ENCODE measurements around the gene LCP2.
"Not testable (repeated sequence)": the region's sequence is repeated elsewhere in the genome, so short reads cannot be mapped to it uniquely, and the experiment has no call there.

The LCP2 gene

DNA sequence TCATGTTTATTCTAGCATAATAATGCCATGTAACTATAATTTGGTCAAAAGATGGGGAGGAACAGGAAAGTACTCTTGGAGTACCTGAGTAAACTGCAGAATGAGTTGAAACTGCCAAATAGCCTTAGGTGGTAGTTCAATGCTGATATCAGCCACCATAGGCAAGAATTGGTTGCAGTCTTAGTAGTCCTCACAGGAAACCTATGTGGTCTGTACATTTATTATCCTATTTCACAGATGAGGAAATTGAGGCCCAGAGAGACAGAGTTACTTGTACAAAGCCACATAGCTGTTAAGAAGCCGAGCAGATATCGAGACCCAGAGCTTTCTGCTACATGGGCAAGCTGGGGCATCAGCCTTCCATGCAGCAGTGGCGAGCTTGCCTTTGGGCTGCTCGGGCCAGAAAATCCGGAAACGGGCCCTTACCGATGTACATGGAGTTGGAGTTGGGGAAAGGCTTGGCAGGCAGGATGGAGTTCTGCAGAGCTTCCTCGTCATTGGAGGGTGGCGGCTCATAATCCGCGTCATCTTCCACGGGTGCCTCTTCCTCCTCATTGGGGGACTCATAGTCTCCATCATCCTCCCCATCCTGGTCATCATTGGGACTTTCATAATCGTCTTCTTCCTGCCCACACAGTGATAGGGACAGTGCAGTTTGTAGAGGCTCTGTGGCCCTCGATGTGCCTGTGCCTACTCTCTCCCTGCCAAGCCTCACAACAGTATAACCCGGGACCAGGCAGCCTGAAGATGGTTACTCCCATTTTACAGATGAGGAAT lies 27.1 kb downstream of the LCP2 start:
- DNase-seq = no peak

- no peak for DNase-seq
These were observed 28.0 kb downstream of the LCP2 start for GRCh38 chr5:170269579-170269978.

DNA sequence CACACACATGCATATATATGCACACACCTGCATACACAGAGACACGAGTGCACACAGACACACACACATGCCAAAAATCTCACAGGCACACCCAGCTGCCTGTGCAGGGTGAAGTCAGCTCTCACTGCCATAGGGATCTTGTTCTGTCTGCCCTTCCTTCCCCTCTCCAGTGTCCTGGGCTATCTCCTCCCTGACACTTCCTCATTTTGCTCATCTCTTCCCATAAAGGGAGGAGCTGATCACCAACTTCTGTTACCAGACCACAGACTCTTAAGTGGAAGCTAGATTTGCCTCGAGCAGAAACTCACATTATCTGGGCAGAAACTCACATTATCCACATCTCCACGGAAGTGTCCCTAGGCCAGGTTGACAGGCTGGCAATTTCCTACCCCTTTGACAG lies 28.7 kb downstream of the LCP2 start:
- no peak for DNase-seq

- DNase-seq = no peak
These were observed 29.4 kb downstream of the LCP2 start for GRCh38 chr5:170268153-170268689.

DNA sequence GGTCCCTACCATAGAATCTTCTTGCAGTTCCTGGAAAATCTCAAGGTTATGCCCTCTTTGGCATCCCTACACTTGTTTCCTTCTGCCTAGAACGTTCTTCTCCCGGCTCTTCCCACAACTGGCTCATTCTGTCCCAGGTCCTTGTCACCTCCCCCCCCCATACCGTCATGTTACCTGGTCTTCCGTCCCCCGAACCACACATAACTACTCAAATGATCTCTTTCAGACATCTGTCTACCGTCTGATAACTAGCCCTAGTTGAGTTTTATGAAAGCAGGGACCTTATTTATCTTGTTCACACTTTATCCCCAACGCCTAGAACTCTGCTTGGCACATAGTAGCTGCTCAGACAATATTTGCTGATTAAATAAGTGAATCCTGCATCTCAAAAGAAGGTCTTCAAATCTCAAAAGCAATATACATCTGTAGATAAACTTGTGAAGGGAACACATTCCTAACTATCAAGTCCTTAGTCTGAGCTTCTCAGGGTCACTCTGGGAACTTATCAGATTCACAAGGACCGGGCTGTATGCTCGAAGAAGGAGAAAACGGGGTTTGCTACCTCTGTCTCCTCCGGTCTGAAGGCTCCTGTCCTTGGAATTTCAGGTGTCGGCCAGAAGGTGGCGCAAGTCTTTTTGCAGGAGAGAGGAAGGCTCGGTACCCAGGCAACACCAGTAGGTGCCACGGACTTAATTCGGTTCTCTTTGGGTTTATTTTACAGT lies 30.0 kb downstream of the LCP2 start:
- DNase-seq = peak; percentile 79

DNA sequence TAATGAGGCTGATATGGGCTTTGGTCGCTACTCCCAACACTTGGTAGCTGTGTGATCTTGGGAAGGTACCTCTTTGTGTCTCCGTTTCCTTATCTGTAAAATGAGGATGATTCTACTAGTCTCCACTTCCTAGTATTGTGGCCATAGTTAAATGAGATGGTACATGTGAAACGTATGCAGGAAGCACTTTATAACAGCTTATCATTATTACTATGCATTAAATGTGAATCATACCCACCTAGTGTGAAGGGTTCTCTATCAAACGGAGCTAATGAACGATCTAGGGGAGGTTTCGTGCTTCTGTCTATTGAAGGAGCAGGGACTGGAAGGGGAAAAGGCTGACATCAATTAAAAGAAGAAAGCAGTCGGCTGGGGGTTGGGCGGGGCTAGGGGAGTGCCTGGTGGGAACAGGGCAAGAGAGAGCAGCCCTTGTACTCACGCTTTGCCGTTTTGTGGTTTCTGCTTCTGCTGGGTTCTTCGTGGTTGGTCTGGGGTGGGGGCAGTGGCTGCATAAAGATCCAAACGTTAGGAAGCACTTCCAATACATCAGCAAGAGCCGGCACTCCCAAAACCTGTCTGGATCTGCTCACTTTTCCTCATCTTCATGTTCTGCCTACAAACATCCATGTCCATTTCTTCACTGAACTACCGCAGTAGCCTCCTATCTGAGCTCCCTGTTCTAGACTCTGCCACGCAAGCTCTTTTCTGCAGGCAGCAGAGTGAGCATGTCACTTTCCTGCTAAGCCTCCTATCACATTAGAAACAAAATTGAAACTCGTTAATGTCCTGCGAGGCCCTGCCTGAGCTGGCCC lies 30.8 kb downstream of the LCP2 start:
- DNase-seq = peak; percentile 64

DNA sequence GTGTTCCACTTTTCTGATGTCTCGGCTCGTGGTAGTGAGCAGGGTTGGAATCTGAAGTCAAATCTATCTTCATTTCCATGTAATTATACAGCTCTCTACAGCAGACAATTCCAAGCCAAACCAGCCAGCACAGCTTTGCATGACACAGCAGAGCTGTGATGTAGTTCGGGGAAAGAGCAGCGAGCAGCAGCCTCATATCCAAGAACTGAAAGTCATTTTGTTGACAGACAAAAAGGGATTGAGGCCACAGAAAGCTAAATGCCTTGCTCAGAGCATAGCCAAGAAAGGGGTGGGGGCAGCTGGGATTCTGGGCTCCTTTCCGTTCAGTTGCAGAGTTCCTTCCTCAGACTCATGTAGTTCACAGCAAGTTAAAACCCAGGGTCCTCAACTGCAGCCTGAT lies 32.1 kb downstream of the LCP2 start:
- no peak for DNase-seq

DNA sequence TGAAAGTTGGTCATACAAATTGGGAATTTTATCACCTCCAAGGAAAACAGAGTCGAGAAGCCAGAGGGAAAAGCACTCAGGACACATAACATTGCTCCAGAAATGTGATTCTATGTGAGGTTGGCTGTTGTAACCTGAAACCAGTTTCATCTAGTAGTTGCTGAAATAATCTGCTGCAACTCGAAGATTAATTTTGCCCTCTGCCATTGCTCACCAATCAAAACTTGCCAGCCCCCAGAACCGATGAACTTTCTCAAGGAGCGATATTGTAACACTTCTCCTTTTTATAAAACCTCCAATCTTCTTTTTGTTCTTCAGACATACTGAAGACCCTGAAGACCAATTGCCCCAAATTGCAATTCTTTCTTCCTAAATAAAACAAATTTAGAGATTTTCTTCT lies 33.7 kb downstream of the LCP2 start:
- DNase-seq = no peak

DNA sequence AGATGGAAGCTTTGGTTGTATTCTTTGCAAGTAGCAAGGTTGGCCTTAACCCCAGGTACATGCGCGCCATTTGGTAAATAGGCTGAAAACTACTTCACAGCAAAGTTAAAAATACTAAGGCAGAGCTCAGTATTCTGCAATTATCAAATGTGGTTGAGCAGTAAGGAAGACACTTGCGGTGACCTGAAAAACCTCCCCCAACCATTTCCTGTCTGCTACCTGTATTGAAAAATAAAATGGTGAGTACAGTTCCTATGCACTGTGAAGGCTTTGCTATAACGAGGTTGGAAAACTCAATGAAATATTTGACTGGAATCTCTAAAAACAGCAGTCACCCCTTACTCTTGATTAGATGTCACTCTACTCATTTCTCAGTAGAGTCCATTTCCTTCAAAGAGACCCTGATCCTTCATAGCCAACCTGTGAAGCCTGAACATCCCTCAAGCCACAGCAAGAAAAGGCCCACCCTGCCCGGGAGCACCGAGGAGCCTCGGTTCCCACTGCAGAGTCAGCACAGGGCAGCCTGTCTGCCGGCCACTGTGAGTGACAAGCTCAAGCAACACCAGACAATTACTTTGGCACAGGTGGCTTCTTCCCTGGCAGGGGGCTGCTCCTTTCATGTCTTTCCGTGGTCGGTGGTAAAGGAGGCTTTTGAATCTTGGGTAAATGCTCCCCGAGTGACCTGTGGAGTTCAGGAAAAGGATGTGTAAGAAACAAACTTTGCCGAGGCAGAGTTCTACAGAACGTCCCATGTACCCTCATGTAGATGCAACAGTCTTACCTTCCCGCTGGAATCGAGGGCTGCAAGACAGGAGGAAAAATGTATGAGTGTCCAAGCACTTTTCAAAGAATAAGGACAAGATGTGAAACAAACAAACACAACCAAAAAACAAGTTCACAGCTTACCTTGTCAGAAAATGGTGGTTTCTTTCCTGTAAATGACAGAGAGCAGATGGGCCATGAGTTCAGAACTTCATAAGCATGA lies 35.2 kb downstream of the LCP2 start:
- no peak for DNase-seq

DNA sequence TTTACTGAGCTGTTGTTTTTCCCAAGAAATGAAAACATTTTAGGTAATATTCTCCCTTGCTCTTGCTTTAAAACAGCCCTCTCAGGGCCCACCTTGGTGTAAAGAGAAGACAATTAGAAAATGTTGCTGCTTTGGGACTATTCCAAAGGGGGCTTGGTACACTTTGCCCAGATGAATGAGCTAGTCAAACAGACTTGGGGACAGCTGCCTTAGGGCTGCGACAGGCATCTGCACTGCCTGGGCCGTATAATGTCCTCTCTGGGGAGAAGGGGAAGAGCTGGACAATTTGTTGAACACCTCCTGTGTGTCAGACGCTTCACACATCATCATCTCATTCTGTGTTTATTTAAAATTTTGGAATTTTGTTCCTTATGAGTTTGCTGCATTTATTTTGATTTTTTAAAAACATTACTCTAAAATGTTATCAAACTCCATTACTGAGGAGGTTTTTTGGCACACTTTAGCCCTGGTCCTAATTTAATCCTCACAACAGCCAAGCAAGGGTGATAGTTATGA lies 36.0 kb downstream of the LCP2 start:
- DNase-seq = no peak

DNA sequence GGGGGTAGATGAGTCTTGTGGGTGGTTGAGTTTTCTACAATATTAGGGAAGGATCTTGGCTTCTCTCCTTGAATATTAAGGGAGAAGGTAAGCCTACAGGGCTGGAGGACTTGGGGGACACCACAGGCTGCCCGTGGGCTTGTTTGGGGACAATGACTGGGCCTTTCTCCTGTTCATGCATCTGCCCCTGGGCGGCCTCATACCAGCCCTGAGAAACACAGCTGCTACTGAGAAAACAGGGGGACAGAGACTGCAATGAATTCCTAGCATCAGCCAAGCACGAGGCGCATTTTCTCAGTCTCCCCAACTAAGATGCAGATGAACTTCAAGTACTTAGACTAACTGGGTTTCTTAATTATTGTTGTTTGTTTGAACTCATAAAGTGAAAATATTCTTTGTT lies 40.2 kb downstream of the LCP2 start:
- DNase-seq = no peak

DNA sequence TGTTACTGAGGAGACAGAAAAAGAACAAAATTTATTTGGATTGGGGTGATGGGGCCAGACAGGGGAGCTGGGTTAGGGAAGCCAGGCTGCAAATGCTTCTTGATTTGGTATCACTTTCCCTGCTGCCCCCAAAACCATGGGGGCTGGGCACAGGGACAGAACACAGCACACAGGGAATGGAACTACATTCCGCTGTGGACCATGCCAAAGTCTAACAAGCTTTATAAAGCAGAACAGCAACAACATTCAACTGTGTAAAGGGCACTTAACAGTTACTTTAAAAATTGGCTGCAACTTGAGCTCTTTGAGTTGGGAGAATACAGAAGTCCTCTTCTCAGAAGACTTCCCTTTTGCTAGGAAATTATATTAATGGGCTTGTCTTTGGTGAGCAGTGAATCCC lies 41.0 kb downstream of the LCP2 start:
- no peak for DNase-seq

- DNase-seq = peak; percentile 60
These were observed 43.5 kb downstream of the LCP2 start for GRCh38 chr5:170254056-170254455.

DNA sequence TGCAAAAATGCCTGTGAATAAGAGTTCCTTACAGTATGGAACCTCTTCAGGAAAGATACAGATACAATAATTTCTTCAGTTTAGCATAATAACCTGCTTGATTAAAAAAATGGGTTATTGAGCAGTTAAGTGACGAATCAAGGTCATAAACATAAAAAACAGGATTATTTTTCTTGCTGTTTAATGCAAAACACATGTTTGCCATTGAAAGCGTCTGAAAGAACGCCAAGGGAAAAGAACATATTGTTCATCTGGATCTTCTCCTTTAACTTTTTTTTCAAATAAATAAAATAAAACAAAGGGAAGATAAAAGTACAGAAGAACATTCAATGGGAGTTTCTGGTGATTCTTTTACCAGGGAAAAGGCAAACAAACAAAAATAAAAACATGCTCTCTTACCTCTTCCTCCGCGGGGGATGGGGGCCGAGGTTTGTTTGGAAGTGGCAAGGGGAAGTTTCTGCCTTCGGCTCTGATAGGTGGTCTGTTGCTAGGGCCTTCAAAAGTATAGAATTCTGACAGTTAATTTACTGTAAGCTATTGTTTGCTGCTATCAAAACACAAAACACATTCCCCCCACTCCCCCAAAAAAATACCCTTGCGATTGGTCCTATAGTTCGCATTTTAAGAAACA lies 44.7 kb downstream of the LCP2 start:
- DNase-seq = no peak

GRCh38 chr5:170252109-170252508 lies 45.5 kb downstream of the LCP2 start:
- no peak for DNase-seq

GRCh38 chr5:170251462-170251861 lies 46.1 kb downstream of the LCP2 start:
- DNase-seq = no peak

GRCh38 chr5:170250810-170251317 lies 46.7 kb downstream of the LCP2 start:
- DNase-seq = no peak

- no peak for DNase-seq
These were observed 48.2 kb downstream of the LCP2 start for GRCh38 chr5:170249355-170249754.

GRCh38 chr5:170248931-170249227 lies 48.7 kb downstream of the LCP2 start:
- not testable (repeated sequence) for DNase-seq

DNA sequence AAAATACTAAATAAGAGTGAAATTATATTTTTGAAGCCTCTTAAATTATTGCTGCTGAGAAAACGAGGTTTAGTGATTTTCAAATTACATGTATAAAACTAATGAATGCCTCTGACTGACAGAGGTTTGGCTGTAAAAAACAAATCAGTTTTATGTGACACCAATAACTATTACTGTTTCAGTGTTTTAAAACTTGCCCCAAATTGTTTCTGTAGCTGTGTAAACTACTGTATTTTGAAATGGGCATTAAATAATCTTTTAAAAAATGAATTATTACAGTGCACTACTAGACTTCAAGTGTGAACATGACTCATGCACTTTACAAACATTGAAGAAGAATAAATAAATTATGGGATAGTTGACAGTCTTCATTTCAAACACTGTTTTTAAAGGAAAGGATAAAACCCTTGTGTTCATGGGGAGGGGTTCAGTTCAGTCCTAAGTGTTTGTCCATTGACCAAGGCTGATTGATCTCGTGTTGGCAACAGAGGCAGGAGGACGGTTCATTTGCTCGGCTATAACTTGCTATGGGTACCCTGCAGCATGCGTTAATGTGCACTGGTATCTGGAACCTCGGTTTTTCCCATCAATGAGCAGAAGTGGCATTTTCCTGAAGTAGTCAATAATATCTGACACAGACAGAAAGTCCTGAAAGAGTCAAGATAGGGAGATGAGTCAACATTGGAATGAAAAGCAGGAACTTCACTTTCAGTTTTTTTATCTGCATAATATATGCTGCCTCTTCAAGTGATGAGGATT lies 49.2 kb downstream of the LCP2 start:
- DNase-seq = no peak

DNA sequence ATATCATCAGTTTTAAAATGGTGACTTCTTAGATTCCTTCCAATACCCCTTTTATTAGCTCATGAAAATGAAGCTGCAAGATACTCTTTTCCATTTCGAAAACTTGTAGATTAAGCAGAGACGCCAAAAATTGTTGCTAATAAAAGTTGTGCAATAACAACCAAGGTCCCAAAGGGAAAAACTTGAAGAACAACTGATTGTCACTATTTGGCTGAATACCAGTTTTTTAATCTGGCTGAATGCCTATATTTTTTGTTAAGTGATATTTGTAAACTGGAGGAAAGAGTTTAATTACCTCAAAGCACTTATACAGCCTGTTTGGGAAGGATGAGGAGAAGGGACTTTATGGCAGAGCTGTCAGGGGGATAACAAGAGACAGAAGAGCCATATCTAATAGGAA lies 50.2 kb downstream of the LCP2 start:
- no peak for DNase-seq

Data from activated T-cell treated with anti-CD3 and anti-CD28 coated beads, Interleukin-2, amount 50 U/mL, for 1 hour (primary cell).